PC-9 (cell line): Measurements from ENCODE around the gene ANO1.

Experiments
- CTCF ChIP-seq: fragments of 200-600 bp; sonication (generic); conservative IDR thresholded peaks from 2 replicates; pipeline ENCODE4 v1.6.1; 2017; ENCODE audit warnings: mixed run types, antibody characterized with exemption, mild to moderate bottlenecking, moderate library complexity
- EZH2 ChIP-seq: fragments of 200-600 bp; sonication (generic); IDR thresholded peaks from 2 replicates; pipeline ENCODE4 v1.8.0; 2017; ENCODE audit warnings: antibody characterized with exemption, low read depth

GRCh38 chr11:70140711-70141485 lies 62.8 kb downstream of the ANO1 start:
- no peak for TF ChIP-seq EZH2
- TF ChIP-seq CTCF, result no peak
